SK-N-SH treated with all-trans-retinoic acid at 6 μM for 48 hours (cell line): Measurements from ENCODE around the gene HDHD2.

ENCODE experiments used
- POU6F1 ChIP-seq: fragments of 250-450 bp; sonication (Bioruptor Pico); IDR thresholded peaks from 2 replicates; pipeline ENCODE4 v1.8.0; 2021; ENCODE audit warnings: low read depth, mild to moderate bottlenecking, moderate library complexity, borderline replicate concordance
- RARB ChIP-seq: fragments of 250-450 bp; sonication (Bioruptor Pico); IDR thresholded peaks from 2 replicates; pipeline ENCODE4 v1.8.0; 2021; ENCODE audit warnings: mild to moderate bottlenecking, moderate library complexity
- ZNF70 ChIP-seq: fragments of 450-650 bp; formaldehyde crosslinking; IDR thresholded peaks from 2 replicates; pipeline ENCODE4 v1.5.0; 2020; ENCODE audit warnings: mild to moderate bottlenecking, moderate library complexity

DNA sequence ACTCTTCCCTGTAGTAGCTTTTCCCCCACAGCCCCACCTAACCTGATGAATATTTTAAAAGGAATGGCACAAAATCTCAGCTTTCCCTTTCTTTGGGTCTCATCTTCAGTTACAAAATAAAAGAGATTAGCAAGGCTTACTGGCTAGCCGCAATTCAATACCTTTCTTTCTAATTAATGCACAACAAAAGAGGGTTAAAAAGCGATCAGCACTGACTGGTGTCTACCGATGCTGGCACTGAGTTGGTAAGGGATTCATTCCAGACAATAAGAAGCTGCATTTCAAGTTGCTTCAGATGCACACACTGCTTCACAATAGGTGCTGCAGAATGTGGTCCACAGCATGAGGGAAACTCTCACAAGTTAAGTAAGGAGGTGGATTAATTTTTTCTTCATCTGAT, 41.9 kb downstream of the HDHD2 start:
- no peak for TF ChIP-seq RARB (CRISPR knock-in tag)
- no peak for TF ChIP-seq ZNF70 (CRISPR knock-in tag)
- TF ChIP-seq POU6F1 (CRISPR knock-in tag) = no peak
